A549 (cell line): ENCODE measurements around the gene OR8A1.

Source experiments
- CEBPB ChIP-seq, 2 experiments: fragments of >200 bp in 1 of 2; sonication (Bioruptor Twin) in 1 of 2; formaldehyde crosslinking in 1 of 2; IDR thresholded peaks; 2 replicates each; pipeline ENCODE4 v1.6.1; 2012 to 2016
- CHD4 ChIP-seq: fragments of 200-600 bp; sonication (generic); IDR thresholded peaks from 2 replicates; pipeline ENCODE4 v1.6.1; 2016; ENCODE audit warnings: antibody characterized with exemption, mild to moderate bottlenecking, borderline replicate concordance
- MAFK ChIP-seq: fragments of 450-650 bp; IDR thresholded peaks from 2 replicates; pipeline ENCODE4 v1.6.1; 2014; ENCODE audit not compliant: partially characterized antibody
- MAZ ChIP-seq: fragments of 150-350 bp; IDR thresholded peaks from 2 replicates; pipeline ENCODE4 v1.6.1; 2014; ENCODE audit warnings: antibody characterized with exemption, low read depth, low read length, borderline replicate concordance
- MYC ChIP-seq: IDR thresholded peaks from 2 replicates; pipeline ENCODE4 v1.6.1; 2012; ENCODE audit warnings: mild to moderate bottlenecking, inconsistent platforms, low read length, improper control_type of control experiment, borderline replicate concordance
- NR3C1 ChIP-seq: fragments of >200 bp; sonication (Bioruptor Twin); formaldehyde crosslinking; IDR thresholded peaks from 3 replicates; pipeline ENCODE4 v1.6.1; 2017
- POLR2A ChIP-seq: IDR thresholded peaks from 2 replicates; pipeline ENCODE4 v1.6.1; 2012; ENCODE audit warnings: mild to moderate bottlenecking, low read length
- RNF2 ChIP-seq: fragments of 200-600 bp; sonication (generic); IDR thresholded peaks from 2 replicates; pipeline ENCODE4 v1.6.1; 2016; ENCODE audit warnings: low read depth, mild to moderate bottlenecking, antibody characterized with exemption, moderate library complexity, borderline replicate concordance
- ZFP36 ChIP-seq: fragments of 450-650 bp; IDR thresholded peaks from 2 replicates; pipeline ENCODE4 v1.6.1; 2014; ENCODE audit warnings: borderline replicate concordance; ENCODE audit not compliant: partially characterized antibody
- TF ChIP-seq, protein P1 (sequence below): IDR thresholded peaks from 2 replicates; pipeline ENCODE4 v1.6.1; 2012
- TF ChIP-seq, protein P2 (sequence below): fragments of >200 bp; sonication (Bioruptor Twin); formaldehyde crosslinking; IDR thresholded peaks from 3 replicates; pipeline ENCODE4 v1.5.1; 2016
- TF ChIP-seq, protein P3 (sequence below): fragments of 150-350 bp; IDR thresholded peaks from 2 replicates; pipeline ENCODE4 v1.6.1; 2014; ENCODE audit warnings: low read depth, mild to moderate bottlenecking, low read length
- TF ChIP-seq, protein P4 (sequence below): fragments of 200-600 bp; sonication (generic); IDR thresholded peaks from 2 replicates; pipeline ENCODE4 v1.6.1; 2016; ENCODE audit warnings: antibody characterized with exemption, mild to moderate bottlenecking, moderate library complexity

DNA sequence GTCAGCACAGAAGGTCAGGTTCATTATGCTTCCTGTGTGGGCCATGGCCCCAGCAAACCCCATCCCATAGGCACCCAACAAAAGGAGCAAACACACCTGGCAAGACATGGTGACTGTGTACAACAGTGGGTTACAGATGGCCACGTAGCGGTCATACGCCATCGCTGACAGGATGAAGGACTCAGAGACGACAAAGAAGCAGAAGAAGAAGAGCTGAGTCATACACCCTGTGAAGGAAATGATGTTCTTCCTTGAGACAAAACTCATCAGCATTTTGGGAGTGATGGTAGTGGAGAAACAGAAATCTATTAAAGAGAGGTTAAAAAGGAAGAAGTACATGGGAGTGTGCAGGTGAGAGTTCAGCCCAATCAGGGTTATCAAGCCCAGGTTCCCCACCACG, 26.7 kb upstream of the OR8A1 start:
- TF ChIP-seq, protein P1, sequence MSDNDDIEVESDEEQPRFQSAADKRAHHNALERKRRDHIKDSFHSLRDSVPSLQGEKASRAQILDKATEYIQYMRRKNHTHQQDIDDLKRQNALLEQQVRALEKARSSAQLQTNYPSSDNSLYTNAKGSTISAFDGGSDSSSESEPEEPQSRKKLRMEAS, result no peak
- TF ChIP-seq, protein P2, sequence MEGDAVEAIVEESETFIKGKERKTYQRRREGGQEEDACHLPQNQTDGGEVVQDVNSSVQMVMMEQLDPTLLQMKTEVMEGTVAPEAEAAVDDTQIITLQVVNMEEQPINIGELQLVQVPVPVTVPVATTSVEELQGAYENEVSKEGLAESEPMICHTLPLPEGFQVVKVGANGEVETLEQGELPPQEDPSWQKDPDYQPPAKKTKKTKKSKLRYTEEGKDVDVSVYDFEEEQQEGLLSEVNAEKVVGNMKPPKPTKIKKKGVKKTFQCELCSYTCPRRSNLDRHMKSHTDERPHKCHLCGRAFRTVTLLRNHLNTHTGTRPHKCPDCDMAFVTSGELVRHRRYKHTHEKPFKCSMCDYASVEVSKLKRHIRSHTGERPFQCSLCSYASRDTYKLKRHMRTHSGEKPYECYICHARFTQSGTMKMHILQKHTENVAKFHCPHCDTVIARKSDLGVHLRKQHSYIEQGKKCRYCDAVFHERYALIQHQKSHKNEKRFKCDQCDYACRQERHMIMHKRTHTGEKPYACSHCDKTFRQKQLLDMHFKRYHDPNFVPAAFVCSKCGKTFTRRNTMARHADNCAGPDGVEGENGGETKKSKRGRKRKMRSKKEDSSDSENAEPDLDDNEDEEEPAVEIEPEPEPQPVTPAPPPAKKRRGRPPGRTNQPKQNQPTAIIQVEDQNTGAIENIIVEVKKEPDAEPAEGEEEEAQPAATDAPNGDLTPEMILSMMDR, result no peak
- TF ChIP-seq ZFP36, result no peak
- no peak for TF ChIP-seq MAFK
- TF ChIP-seq CHD4, result no peak
- no peak for TF ChIP-seq POLR2A
- TF ChIP-seq MAZ, result no peak
- TF ChIP-seq, protein P3, sequence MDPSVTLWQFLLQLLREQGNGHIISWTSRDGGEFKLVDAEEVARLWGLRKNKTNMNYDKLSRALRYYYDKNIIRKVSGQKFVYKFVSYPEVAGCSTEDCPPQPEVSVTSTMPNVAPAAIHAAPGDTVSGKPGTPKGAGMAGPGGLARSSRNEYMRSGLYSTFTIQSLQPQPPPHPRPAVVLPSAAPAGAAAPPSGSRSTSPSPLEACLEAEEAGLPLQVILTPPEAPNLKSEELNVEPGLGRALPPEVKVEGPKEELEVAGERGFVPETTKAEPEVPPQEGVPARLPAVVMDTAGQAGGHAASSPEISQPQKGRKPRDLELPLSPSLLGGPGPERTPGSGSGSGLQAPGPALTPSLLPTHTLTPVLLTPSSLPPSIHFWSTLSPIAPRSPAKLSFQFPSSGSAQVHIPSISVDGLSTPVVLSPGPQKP, result no peak
- TF ChIP-seq NR3C1, result no peak
- TF ChIP-seq CEBPB (IDR thresholded peaks at IDR 0.05), result no peak
- no peak for TF ChIP-seq MYC
- TF ChIP-seq RNF2, result no peak
- TF ChIP-seq, protein P4, sequence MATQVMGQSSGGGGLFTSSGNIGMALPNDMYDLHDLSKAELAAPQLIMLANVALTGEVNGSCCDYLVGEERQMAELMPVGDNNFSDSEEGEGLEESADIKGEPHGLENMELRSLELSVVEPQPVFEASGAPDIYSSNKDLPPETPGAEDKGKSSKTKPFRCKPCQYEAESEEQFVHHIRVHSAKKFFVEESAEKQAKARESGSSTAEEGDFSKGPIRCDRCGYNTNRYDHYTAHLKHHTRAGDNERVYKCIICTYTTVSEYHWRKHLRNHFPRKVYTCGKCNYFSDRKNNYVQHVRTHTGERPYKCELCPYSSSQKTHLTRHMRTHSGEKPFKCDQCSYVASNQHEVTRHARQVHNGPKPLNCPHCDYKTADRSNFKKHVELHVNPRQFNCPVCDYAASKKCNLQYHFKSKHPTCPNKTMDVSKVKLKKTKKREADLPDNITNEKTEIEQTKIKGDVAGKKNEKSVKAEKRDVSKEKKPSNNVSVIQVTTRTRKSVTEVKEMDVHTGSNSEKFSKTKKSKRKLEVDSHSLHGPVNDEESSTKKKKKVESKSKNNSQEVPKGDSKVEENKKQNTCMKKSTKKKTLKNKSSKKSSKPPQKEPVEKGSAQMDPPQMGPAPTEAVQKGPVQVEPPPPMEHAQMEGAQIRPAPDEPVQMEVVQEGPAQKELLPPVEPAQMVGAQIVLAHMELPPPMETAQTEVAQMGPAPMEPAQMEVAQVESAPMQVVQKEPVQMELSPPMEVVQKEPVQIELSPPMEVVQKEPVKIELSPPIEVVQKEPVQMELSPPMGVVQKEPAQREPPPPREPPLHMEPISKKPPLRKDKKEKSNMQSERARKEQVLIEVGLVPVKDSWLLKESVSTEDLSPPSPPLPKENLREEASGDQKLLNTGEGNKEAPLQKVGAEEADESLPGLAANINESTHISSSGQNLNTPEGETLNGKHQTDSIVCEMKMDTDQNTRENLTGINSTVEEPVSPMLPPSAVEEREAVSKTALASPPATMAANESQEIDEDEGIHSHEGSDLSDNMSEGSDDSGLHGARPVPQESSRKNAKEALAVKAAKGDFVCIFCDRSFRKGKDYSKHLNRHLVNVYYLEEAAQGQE, result no peak
